Parathyroid adenoma (tissue), 2 donors: Measurements from ENCODE around the gene QRICH1.
A peak's percentile ranks its signal among the peaks of the same experiment; 100 is the strongest.

Experiments used
- H2AFZ ChIP-seq: fragments of 300-600 bp; sonication (generic); one replicate; pipeline ENCODE4 v1.7.0; 2017; ENCODE audit warnings: antibody characterized with exemption, mild to moderate bottlenecking
- H3K27ac ChIP-seq: fragments of 300-600 bp; sonication (generic); one replicate; pipeline ENCODE4 v1.7.0; 2017
- H3K27me3 ChIP-seq: fragments of 300-600 bp; sonication (generic); one replicate; pipeline ENCODE4 v1.7.0; 2017; ENCODE audit warnings: low read length; ENCODE audit not compliant: control insufficient read depth, insufficient read depth
- H3K36me3 ChIP-seq: fragments of 300-600 bp; sonication (generic); one replicate; pipeline ENCODE4 v1.7.0; 2017; ENCODE audit warnings: low read length; ENCODE audit not compliant: control insufficient read depth, insufficient read depth
- H3K4me1 ChIP-seq: fragments of 300-600 bp; sonication (generic); one replicate; pipeline ENCODE4 v1.7.0; 2017; ENCODE audit warnings: control low read depth
- H3K4me2 ChIP-seq: fragments of 300-600 bp; sonication (generic); one replicate; pipeline ENCODE4 v1.7.0; 2017; ENCODE audit warnings: low read length
- H3K4me3 ChIP-seq: fragments of 300-600 bp; sonication (generic); one replicate; pipeline ENCODE4 v1.7.0; 2017; ENCODE audit warnings: low read depth, low read length
- H3K79me2 ChIP-seq: fragments of 300-600 bp; sonication (generic); one replicate; pipeline ENCODE4 v1.7.0; 2017; ENCODE audit warnings: control low read depth
- H3K9ac ChIP-seq: fragments of 300-600 bp; sonication (generic); one replicate; pipeline ENCODE4 v1.7.0; 2017; ENCODE audit warnings: mild to moderate bottlenecking
- H3K9me3 ChIP-seq: fragments of 300-600 bp; sonication (generic); one replicate; pipeline ENCODE4 v1.7.0; 2017; ENCODE audit warnings: low read length; ENCODE audit not compliant: control insufficient read depth
- TF ChIP-seq, protein P1 (sequence below): fragments of 300-600 bp; sonication (generic); IDR thresholded peaks from one replicate; pipeline ENCODE4 v1.7.0; 2017; ENCODE audit warnings: antibody characterized with exemption, mild to moderate bottlenecking
- donor health status: primary hyperparathyroidism.

The QRICH1 gene

GRCh38 chr3:48996640-48997039 is 97.2 kb downstream of the QRICH1 start:
- no peaks in the 10 kb centered on the region for H3K27me3 ChIP-seq
- H3K27ac ChIP-seq, result no peak overlapping the region
- TF ChIP-seq, protein P1, sequence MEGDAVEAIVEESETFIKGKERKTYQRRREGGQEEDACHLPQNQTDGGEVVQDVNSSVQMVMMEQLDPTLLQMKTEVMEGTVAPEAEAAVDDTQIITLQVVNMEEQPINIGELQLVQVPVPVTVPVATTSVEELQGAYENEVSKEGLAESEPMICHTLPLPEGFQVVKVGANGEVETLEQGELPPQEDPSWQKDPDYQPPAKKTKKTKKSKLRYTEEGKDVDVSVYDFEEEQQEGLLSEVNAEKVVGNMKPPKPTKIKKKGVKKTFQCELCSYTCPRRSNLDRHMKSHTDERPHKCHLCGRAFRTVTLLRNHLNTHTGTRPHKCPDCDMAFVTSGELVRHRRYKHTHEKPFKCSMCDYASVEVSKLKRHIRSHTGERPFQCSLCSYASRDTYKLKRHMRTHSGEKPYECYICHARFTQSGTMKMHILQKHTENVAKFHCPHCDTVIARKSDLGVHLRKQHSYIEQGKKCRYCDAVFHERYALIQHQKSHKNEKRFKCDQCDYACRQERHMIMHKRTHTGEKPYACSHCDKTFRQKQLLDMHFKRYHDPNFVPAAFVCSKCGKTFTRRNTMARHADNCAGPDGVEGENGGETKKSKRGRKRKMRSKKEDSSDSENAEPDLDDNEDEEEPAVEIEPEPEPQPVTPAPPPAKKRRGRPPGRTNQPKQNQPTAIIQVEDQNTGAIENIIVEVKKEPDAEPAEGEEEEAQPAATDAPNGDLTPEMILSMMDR, result no peak

GRCh38 chr3:48993834-48994233 is 100.0 kb downstream of the QRICH1 start:
- H3K9ac ChIP-seq, result no peak overlapping the region
- peaks cover 17% of the 10 kb centered on the region for H3K79me2 ChIP-seq
- no peak overlapping the region for H2AFZ ChIP-seq
- no peaks in the 10 kb centered on the region for H3K9me3 ChIP-seq
- H3K27me3 ChIP-seq, result no peaks in the 10 kb centered on the region
- TF ChIP-seq, protein P1, result no peak
- peak overlapping the region; percentile 6 for H3K27ac ChIP-seq
- H3K36me3 ChIP-seq, result no peaks in the 10 kb centered on the region
- H3K4me2 ChIP-seq, result no peak overlapping the region
- H3K4me3 ChIP-seq, result no peak overlapping the region
- peaks cover 27% of the 10 kb centered on the region for H3K4me1 ChIP-seq

More at GRCh38 chr3:48996640-48997039, 97.2 kb downstream of the QRICH1 start:
- peaks cover 25% of the 10 kb centered on the region for H3K4me1 ChIP-seq
- H3K9me3 ChIP-seq, result no peaks in the 10 kb centered on the region
- no peak overlapping the region for H3K9ac ChIP-seq
- no peak overlapping the region for H2AFZ ChIP-seq
- H3K79me2 ChIP-seq, result peaks cover 12% of the 10 kb centered on the region
- H3K4me3 ChIP-seq, result no peak overlapping the region
- no peak overlapping the region for H3K4me2 ChIP-seq
- no peaks in the 10 kb centered on the region for H3K36me3 ChIP-seq

GRCh38 chr3:48991851-48992545 is 101.9 kb downstream of the QRICH1 start:
- H3K27ac ChIP-seq, result peak overlapping the region; percentile 83
- no peaks in the 10 kb centered on the region for H3K27me3 ChIP-seq
- H3K9me3 ChIP-seq, result no peaks in the 10 kb centered on the region
- no peak overlapping the region for H3K4me2 ChIP-seq
- no peak overlapping the region for H2AFZ ChIP-seq
- H3K4me3 ChIP-seq, result no peak overlapping the region
- no peak overlapping the region for H3K9ac ChIP-seq
- H3K36me3 ChIP-seq, result no peaks in the 10 kb centered on the region
- H3K4me1 ChIP-seq, result peaks cover 20% of the 10 kb centered on the region
- H3K79me2 ChIP-seq, result peaks cover 24% of the 10 kb centered on the region
- TF ChIP-seq, protein P1, result no peak

DNA sequence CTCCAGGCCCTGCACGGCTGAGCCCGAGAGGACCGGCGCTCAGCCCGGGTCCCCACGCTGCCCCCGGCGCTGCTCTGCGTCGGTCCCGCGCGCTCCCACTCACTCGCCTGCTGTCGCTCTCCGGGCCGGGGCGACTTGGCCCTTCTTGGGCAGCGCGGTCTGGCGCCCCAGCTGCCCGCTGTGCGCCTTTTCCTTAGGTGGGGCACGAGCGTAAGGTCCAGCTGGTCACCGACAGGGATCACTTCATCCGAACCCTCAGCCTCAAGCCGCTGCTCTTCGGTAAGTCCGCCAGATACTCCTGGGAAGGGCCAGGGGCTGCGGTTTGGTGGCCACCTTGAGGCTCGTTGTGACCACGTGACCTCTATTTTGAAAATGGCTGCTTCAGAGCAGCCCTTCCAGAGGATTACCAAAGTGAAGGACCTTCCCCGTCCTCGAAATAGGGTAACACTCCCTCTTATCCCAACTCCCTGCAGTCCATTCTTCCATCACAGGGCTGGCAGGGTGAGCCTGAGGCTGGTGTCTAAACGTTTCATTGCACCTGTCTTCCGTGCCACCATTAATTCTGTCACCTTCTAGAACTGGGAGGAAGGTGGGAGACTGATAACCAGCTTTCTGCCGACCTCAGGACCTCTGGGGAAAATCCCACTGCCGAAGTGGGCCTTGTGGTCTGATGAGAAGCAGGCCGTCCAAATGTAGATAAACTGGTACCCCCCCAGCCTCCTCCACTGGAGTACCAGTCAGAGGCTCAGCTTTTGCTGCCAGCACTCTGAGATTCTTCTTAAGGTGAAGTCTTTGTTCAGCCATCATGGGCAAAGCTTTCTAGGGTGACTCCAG is 103.0 kb downstream of the QRICH1 start:
- no peaks in the 10 kb centered on the region for H3K9me3 ChIP-seq
- peak overlapping the region; percentile 91 for H2AFZ ChIP-seq
- TF ChIP-seq, protein P1, result no peak
- H3K79me2 ChIP-seq, result peaks cover 23% of the 10 kb centered on the region
- H3K4me1 ChIP-seq, result peaks cover 20% of the 10 kb centered on the region
- peak overlapping the region; percentile 83 for H3K27ac ChIP-seq
- peak overlapping the region; percentile 79 for H3K9ac ChIP-seq
- H3K4me2 ChIP-seq, result peak overlapping the region; percentile 79
- H3K27me3 ChIP-seq, result no peaks in the 10 kb centered on the region
- no peaks in the 10 kb centered on the region for H3K36me3 ChIP-seq
- H3K4me3 ChIP-seq, result peak overlapping the region; percentile 65
